SK-N-SH treated with all-trans-retinoic acid at 6 μM for 48 hours (cell line): ENCODE data around the gene EIF5A.

Experiments
- ARNTL ChIP-seq: fragments of 450-650 bp; formaldehyde crosslinking; IDR thresholded peaks from 2 replicates; pipeline ENCODE4 v1.5.0; 2020; ENCODE audit warnings: low read depth, mild to moderate bottlenecking, moderate library complexity, borderline replicate concordance
- CSDC2 ChIP-seq: fragments of 250-450 bp; sonication (Bioruptor Pico); IDR thresholded peaks from 2 replicates; pipeline ENCODE4 v1.5.0; 2020; ENCODE audit warnings: mild to moderate bottlenecking, moderate library complexity
- ESRRG ChIP-seq: fragments of 250-450 bp; sonication (Bioruptor Pico); IDR thresholded peaks from 2 replicates; pipeline ENCODE4 v1.6.1; 2021; ENCODE audit warnings: mild to moderate bottlenecking
- GLIS3 ChIP-seq: fragments of 250-450 bp; sonication (Bioruptor Pico); IDR thresholded peaks from 2 replicates; pipeline ENCODE4 v1.5.0; 2020; ENCODE audit warnings: mild to moderate bottlenecking, moderate library complexity
- PPARA ChIP-seq: fragments of 250-450 bp; sonication (Bioruptor Pico); IDR thresholded peaks from 2 replicates; pipeline ENCODE4 v1.5.0; 2020; ENCODE audit warnings: mild to moderate bottlenecking, borderline replicate concordance
- RARB ChIP-seq: fragments of 250-450 bp; sonication (Bioruptor Pico); IDR thresholded peaks from 2 replicates; pipeline ENCODE4 v1.8.0; 2021; ENCODE audit warnings: mild to moderate bottlenecking, moderate library complexity
- SNAI2 ChIP-seq: fragments of 250-450 bp; sonication (Bioruptor Pico); IDR thresholded peaks from 2 replicates; pipeline ENCODE4 v1.5.0; 2020; ENCODE audit warnings: mild to moderate bottlenecking, moderate library complexity
- TOX ChIP-seq: fragments of 250-450 bp; sonication (Bioruptor Pico); IDR thresholded peaks from 2 replicates; pipeline ENCODE4 v1.8.0; 2021; ENCODE audit warnings: mild to moderate bottlenecking, moderate library complexity, borderline replicate concordance
- ZFP3 ChIP-seq: fragments of 250-450 bp; sonication (Bioruptor Pico); IDR thresholded peaks from 2 replicates; pipeline ENCODE4 v1.5.0; 2020; ENCODE audit warnings: mild to moderate bottlenecking, moderate library complexity
- ZFP30 ChIP-seq: fragments of 450-650 bp; formaldehyde crosslinking; IDR thresholded peaks from 2 replicates; pipeline ENCODE4 v1.5.0; 2022; ENCODE audit warnings: mild to moderate bottlenecking, moderate library complexity
- ZNF565 ChIP-seq: fragments of 450-650 bp; formaldehyde crosslinking; conservative IDR thresholded peaks from 2 replicates; pipeline ENCODE4 v1.5.0; 2020; ENCODE audit warnings: low read depth, mild to moderate bottlenecking, moderate library complexity
- TF ChIP-seq, protein P1 (sequence below): fragments of 250-450 bp; sonication (Bioruptor Pico); IDR thresholded peaks from 2 replicates; pipeline ENCODE4 v1.8.0; 2020; ENCODE audit warnings: mild to moderate bottlenecking, moderate library complexity, borderline replicate concordance
- TF ChIP-seq, protein P2 (sequence below): fragments of 250-450 bp; sonication (Bioruptor Pico); IDR thresholded peaks from 2 replicates; pipeline ENCODE4 v1.5.1; 2020; ENCODE audit warnings: low read depth, mild to moderate bottlenecking, moderate library complexity
- TF ChIP-seq, protein P3 (sequence below): fragments of 250-450 bp; sonication (Bioruptor Pico); IDR thresholded peaks from 2 replicates; pipeline ENCODE4 v1.5.1; 2021; ENCODE audit warnings: mild to moderate bottlenecking, moderate library complexity

DNA sequence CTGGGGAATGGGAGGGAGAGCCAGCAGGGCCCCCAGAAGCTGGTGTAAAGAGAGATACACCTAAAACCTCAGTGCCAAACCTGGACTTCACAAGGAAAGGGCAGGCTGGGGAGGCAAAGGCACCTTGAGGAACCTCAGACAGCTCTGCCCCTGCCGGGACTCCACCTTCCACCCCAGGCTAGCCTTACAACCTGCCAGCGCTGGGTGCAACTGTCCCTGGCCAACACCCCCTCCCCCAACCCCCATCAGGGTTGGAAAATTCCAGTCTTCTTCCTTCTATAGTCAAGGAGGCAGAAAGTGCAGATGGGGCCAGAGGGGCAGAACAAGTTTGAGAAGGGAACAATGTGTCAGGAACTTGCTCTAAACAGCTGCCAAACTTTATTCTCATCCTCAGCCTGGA, 15.2 kb upstream of the EIF5A start:
- TF ChIP-seq, protein P1, sequence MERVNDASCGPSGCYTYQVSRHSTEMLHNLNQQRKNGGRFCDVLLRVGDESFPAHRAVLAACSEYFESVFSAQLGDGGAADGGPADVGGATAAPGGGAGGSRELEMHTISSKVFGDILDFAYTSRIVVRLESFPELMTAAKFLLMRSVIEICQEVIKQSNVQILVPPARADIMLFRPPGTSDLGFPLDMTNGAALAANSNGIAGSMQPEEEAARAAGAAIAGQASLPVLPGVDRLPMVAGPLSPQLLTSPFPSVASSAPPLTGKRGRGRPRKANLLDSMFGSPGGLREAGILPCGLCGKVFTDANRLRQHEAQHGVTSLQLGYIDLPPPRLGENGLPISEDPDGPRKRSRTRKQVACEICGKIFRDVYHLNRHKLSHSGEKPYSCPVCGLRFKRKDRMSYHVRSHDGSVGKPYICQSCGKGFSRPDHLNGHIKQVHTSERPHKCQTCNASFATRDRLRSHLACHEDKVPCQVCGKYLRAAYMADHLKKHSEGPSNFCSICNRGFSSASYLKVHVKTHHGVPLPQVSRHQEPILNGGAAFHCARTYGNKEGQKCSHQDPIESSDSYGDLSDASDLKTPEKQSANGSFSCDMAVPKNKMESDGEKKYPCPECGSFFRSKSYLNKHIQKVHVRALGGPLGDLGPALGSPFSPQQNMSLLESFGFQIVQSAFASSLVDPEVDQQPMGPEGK (CRISPR knock-in tag): no peak
- TF ChIP-seq SNAI2 (CRISPR knock-in tag): no peak
- TF ChIP-seq ZFP3 (CRISPR knock-in tag): no peak
- TF ChIP-seq GLIS3 (CRISPR knock-in tag): no peak
- TF ChIP-seq ZFP30 (CRISPR knock-in tag): no peak
- no peak for TF ChIP-seq RARB (CRISPR knock-in tag)
- no peak for TF ChIP-seq ZNF565 (CRISPR knock-in tag)
- TF ChIP-seq PPARA (CRISPR knock-in tag): no peak
- TF ChIP-seq CSDC2 (CRISPR knock-in tag): no peak
- TF ChIP-seq, protein P2, sequence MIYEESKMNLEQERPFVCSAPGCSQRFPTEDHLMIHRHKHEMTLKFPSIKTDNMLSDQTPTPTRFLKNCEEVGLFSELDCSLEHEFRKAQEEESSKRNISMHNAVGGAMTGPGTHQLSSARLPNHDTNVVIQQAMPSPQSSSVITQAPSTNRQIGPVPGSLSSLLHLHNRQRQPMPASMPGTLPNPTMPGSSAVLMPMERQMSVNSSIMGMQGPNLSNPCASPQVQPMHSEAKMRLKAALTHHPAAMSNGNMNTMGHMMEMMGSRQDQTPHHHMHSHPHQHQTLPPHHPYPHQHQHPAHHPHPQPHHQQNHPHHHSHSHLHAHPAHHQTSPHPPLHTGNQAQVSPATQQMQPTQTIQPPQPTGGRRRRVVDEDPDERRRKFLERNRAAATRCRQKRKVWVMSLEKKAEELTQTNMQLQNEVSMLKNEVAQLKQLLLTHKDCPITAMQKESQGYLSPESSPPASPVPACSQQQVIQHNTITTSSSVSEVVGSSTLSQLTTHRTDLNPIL (CRISPR knock-in tag): no peak
- no peak for TF ChIP-seq ARNTL
- TF ChIP-seq TOX: no peak
- TF ChIP-seq, protein P3, sequence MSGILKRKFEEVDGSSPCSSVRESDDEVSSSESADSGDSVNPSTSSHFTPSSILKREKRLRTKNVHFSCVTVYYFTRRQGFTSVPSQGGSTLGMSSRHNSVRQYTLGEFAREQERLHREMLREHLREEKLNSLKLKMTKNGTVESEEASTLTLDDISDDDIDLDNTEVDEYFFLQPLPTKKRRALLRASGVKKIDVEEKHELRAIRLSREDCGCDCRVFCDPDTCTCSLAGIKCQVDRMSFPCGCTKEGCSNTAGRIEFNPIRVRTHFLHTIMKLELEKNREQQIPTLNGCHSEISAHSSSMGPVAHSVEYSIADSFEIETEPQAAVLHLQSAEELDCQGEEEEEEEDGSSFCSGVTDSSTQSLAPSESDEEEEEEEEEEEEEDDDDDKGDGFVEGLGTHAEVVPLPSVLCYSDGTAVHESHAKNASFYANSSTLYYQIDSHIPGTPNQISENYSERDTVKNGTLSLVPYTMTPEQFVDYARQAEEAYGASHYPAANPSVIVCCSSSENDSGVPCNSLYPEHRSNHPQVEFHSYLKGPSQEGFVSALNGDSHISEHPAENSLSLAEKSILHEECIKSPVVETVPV (CRISPR knock-in tag): no peak
- no peak for TF ChIP-seq ESRRG
